Measurements from ENCODE around the gene SNX13.

The SNX13 gene

GRCh38 chr7:17781491-17782215 is 158.6 kb downstream of the SNX13 start:
- DNase-seq (ENCODE audit: low read depth), result no peak

- DNase-seq (ENCODE audit: low read depth), result no peak
Observed at GRCh38 chr7:17779381-17779780, 160.9 kb downstream of the SNX13 start.

GRCh38 chr7:17774716-17775288 is 165.5 kb downstream of the SNX13 start:
- no peak for DNase-seq (ENCODE audit: low read depth)

- no peak for DNase-seq (ENCODE audit: low read depth)
Observed at GRCh38 chr7:17774248-17774647, 166.0 kb downstream of the SNX13 start.

GRCh38 chr7:17773289-17773626 is 167.0 kb downstream of the SNX13 start:
- DNase-seq (ENCODE audit: low read depth), result no peak

GRCh38 chr7:17772581-17773288 is 167.6 kb downstream of the SNX13 start:
- no peak for DNase-seq (ENCODE audit: low read depth)

- DNase-seq (ENCODE audit: low read depth), result no peak
Observed at GRCh38 chr7:17771901-17772408, 168.3 kb downstream of the SNX13 start.

GRCh38 chr7:17770710-17771375 is 169.5 kb downstream of the SNX13 start:
- no peak for DNase-seq (ENCODE audit: low read depth)

GRCh38 chr7:17769918-17770317 is 170.4 kb downstream of the SNX13 start:
- peak; percentile 29 for DNase-seq (ENCODE audit: low read depth)

GRCh38 chr7:17758008-17758407 is 182.3 kb downstream of the SNX13 start:
- no peak for DNase-seq (ENCODE audit: low read depth)

- DNase-seq (ENCODE audit: low read depth), result no peak
Observed at GRCh38 chr7:17746020-17746530, 194.2 kb downstream of the SNX13 start.

GRCh38 chr7:17745610-17746009 is 194.7 kb downstream of the SNX13 start:
- DNase-seq (ENCODE audit: low read depth), result no peak

- DNase-seq (ENCODE audit: low read depth), result no peak
Observed at GRCh38 chr7:17743316-17743715, 197.0 kb downstream of the SNX13 start.

GRCh38 chr7:17741426-17741825 is 198.9 kb downstream of the SNX13 start:
- DNase-seq (ENCODE audit: low read depth), result no peak
